Measurements from ENCODE around the gene OCIAD2. TPM values are rescaled to one million over a fixed set of nuclear protein-coding genes. Genes with fewer than 3 reads are reported as not detected.
A peak's percentile ranks its signal among the peaks of the same experiment; 100 is the strongest.

The OCIAD2 gene
- total RNA-seq, 2 donors from 2014 or later, result 65.7 to 73.9 TPM

DNA sequence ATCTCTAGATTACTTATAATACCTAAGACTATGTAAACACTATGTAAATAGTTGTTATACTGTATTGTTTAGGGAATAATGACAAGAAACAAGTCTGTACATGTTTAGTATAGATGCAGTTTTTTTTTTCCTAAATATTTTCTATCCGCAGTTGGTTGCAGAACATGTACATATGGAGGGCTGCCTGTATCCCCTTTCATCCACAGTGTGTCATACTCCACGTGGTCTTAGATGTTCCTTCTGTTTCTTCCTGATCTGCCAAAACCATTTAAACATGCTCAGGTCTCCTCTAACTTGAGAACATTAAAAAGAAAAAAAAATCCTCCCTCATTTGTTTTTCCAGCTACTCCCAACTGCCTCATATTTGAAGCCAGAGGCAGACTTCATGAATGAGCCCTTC, 61.7 kb downstream of the OCIAD2 start:
- H3K9ac ChIP-seq (ENCODE audit: extremely low read depth, low read length, poor library complexity, severe bottlenecking), result no peak overlapping the region
- WGBS, 2 experiments (ENCODE audit: insufficient coverage in 1 of 2, insufficient read length in 1 of 2), result 93 to 100% methylated on average over 1 to 2 of the region's 2 CpGs
- Mint-ChIP-seq H3K27ac (peak overlapping the region; percentile 1), H3K27me3 (ENCODE audit: insufficient read depth) (no peaks in the 10 kb centered on the region), H3K9me3 (peaks cover 4% of the 10 kb centered on the region), H3K4me3 (no peak overlapping the region), H3K36me3 (ENCODE audit: low read depth) (peaks cover 69% of the 10 kb centered on the region), H3K4me1 (peaks cover 5% of the 10 kb centered on the region)
- peaks cover 93% of the 10 kb centered on the region for H3K36me3 ChIP-seq (ENCODE audit: control insufficient read depth, insufficient read depth, low read length)
- H3K27ac ChIP-seq (ENCODE audit: low read depth, low read length), result no peak overlapping the region
- TF ChIP-seq, protein P1, sequence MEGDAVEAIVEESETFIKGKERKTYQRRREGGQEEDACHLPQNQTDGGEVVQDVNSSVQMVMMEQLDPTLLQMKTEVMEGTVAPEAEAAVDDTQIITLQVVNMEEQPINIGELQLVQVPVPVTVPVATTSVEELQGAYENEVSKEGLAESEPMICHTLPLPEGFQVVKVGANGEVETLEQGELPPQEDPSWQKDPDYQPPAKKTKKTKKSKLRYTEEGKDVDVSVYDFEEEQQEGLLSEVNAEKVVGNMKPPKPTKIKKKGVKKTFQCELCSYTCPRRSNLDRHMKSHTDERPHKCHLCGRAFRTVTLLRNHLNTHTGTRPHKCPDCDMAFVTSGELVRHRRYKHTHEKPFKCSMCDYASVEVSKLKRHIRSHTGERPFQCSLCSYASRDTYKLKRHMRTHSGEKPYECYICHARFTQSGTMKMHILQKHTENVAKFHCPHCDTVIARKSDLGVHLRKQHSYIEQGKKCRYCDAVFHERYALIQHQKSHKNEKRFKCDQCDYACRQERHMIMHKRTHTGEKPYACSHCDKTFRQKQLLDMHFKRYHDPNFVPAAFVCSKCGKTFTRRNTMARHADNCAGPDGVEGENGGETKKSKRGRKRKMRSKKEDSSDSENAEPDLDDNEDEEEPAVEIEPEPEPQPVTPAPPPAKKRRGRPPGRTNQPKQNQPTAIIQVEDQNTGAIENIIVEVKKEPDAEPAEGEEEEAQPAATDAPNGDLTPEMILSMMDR (conservative IDR thresholded peaks at IDR 0.05), result no peak
- no peaks in the 10 kb centered on the region for H3K27me3 ChIP-seq (ENCODE audit: control insufficient read depth, insufficient read depth, low read length, poor library complexity, severe bottlenecking)
- DNase-seq, result no peak
- no peaks in the 10 kb centered on the region for H3K4me1 ChIP-seq (ENCODE audit: control insufficient read depth, insufficient read depth, low read length)
- H3K4me3 ChIP-seq (ENCODE audit: low read length), result no peak overlapping the region
- H3K9me3 ChIP-seq (ENCODE audit: control insufficient read depth, low read length), result peaks cover 9% of the 10 kb centered on the region

DNA sequence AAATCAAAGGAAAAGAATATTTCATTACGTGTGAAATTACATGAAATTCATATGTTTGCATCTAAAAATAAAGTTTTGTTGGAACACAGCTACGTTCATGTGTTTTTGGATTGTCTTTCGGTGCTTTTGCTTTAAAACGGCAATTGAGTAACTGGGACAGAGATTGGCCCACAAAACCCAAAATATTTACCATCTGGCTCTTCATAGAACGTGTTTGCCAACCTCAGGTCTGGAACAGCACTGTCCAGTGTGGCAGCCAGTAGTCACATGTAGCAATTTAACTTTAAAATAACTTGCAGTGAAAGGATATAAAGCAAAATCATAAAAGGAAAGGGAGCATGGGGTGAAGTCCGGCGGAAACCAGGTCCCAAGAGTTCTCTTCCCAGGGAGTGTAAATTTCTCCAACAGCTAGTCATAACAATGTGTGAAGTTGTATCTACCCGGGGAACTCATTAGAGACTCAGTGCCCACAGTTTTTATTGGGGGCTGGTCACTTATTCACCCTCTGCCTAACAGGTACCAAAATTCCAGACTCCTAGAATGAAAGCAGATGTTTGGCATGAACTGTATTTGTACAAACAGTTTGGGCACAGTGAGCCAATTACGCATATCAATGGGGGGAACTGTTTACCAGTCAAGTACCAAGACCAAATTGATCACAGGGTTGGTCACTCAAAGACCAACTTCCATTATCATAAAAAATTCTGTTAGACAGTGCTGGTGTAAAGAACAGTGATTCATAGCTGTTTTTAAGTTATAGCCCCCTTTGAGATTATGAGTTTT, 65.3 kb downstream of the OCIAD2 start:
- Histone ChIP-seq H3K4me3 (ENCODE audit: low read length) (no peak overlapping the region), H3K9me3 (ENCODE audit: control insufficient read depth, low read length) (no peaks in the 10 kb centered on the region), H3K4me1 (ENCODE audit: control insufficient read depth, insufficient read depth, low read length) (no peaks in the 10 kb centered on the region), H3K36me3 (ENCODE audit: control insufficient read depth, insufficient read depth, low read length) (peaks cover 96% of the 10 kb centered on the region), H3K27me3 (ENCODE audit: control insufficient read depth, insufficient read depth, low read length, poor library complexity, severe bottlenecking) (no peaks in the 10 kb centered on the region), H3K9ac (ENCODE audit: extremely low read depth, low read length, poor library complexity, severe bottlenecking) (no peak overlapping the region), H3K27ac (ENCODE audit: low read depth, low read length) (no peak overlapping the region)
- Mint-ChIP-seq H3K27me3 (ENCODE audit: insufficient read depth) (no peaks in the 10 kb centered on the region), H3K4me1 (peaks cover 5% of the 10 kb centered on the region), H3K27ac (peak overlapping the region; percentile 56), H3K4me3 (no peak overlapping the region), H3K36me3 (ENCODE audit: low read depth) (peaks cover 74% of the 10 kb centered on the region), H3K9me3 (no peaks in the 10 kb centered on the region)
- TF ChIP-seq, protein P1 (conservative IDR thresholded peaks at IDR 0.05), result no peak
- no peak for DNase-seq
- WGBS, 2 experiments (ENCODE audit: insufficient coverage in 1 of 2, insufficient read length in 1 of 2), result 96 to 97% methylated on average over 5 to 9 of the region's 9 CpGs

DNA sequence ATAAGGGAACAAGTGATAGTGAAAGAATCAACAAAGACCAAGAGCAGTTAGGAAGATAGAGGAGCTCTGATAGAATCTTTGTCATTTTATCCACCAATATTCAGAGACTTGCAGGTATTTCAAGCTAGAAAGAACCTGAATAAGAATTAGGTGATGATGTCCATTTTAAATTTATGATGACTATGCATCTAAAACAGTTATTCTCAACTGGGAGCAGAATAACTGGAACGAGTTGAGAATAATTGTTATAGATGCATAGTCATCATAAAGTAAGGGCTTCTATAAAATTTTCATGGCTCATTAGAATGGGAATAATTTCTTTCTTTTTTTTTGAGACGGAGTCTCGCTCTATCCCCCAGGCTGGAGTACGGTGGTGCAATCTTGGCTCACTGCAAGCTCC, 69.9 kb downstream of the OCIAD2 start:
- WGBS, 2 experiments (ENCODE audit: insufficient coverage in 1 of 2, insufficient read length in 1 of 2), result 95 to 100% methylated on average over 1 to 4 of the region's 4 CpGs
- H3K9ac ChIP-seq (ENCODE audit: extremely low read depth, low read length, poor library complexity, severe bottlenecking), result no peak overlapping the region
- Mint-ChIP-seq H3K9me3 (no peaks in the 10 kb centered on the region), H3K4me3 (no peak overlapping the region), H3K27ac (no peak overlapping the region), H3K27me3 (ENCODE audit: insufficient read depth) (no peaks in the 10 kb centered on the region), H3K36me3 (ENCODE audit: low read depth) (peaks cover 55% of the 10 kb centered on the region), H3K4me1 (peaks cover 7% of the 10 kb centered on the region)
- no peaks in the 10 kb centered on the region for H3K27me3 ChIP-seq (ENCODE audit: control insufficient read depth, insufficient read depth, low read length, poor library complexity, severe bottlenecking)
- no peak overlapping the region for H3K27ac ChIP-seq (ENCODE audit: low read depth, low read length)
- DNase-seq, result no peak
- H3K9me3 ChIP-seq (ENCODE audit: control insufficient read depth, low read length), result no peaks in the 10 kb centered on the region
- H3K4me3 ChIP-seq (ENCODE audit: low read length), result no peak overlapping the region
- H3K36me3 ChIP-seq (ENCODE audit: control insufficient read depth, insufficient read depth, low read length), result peaks cover 88% of the 10 kb centered on the region
- TF ChIP-seq, protein P1 (conservative IDR thresholded peaks at IDR 0.05), result no peak
- H3K4me1 ChIP-seq (ENCODE audit: control insufficient read depth, insufficient read depth, low read length), result no peaks in the 10 kb centered on the region

Other genes with a start within 250 kb of the OCIAD2 start
- 10 to 100 TPM; 56.5 to 62.6 TPM for gene FRYL, start 126.5 kb downstream of the OCIAD2 start, total RNA-seq
- gene OCIAD1, start 75.7 kb downstream of the OCIAD2 start, total RNA-seq, result 100 to 1,000 TPM; 148 to 152 TPM
- not detected for gene CWH43, start 79.5 kb upstream of the OCIAD2 start, total RNA-seq

All from endodermal cell (in vitro differentiated cells).